Measurements from ENCODE around the gene GJB2. TPM values are rescaled to one million over a fixed set of nuclear protein-coding genes. Genes with fewer than 3 reads are reported as not detected.

Gene GJB2
- total RNA-seq, 2 experiments from 2014 or later: 0.19 to 0.25 TPM

- ChIA-PET CTCF (no interaction called here), POLR2A (no interaction called here)
- H3K4me1 ChIP-seq (ENCODE audit: insufficient read depth, low read length): no peaks in the 10 kb centered on the region
- intact Hi-C loops (cut with DNase I, micrococcal nuclease): no loop called here
- peaks cover 64% of the 10 kb centered on the region for H3K27me3 Mint-ChIP-seq
- no peak overlapping the region for H3K4me3 ChIP-seq (ENCODE audit: low read length)
- H3K9me3 ChIP-seq (ENCODE audit: control insufficient read depth in 1 of 2, insufficient read depth in 1 of 2, low read length in 2 of 2): peaks cover 0 to 6% of the 10 kb centered on the region in 2 experiments
- no peak for ATAC-seq (ENCODE audit: poor library complexity)
- H3K27ac ChIP-seq (ENCODE audit: low read depth in 1 of 2, low read length in 2 of 2): no peak overlapping the region
- no peak overlapping the region for H3K4me3 Mint-ChIP-seq
- peaks cover 7 to 13% of the 10 kb centered on the region in 2 experiments for H3K27me3 ChIP-seq (ENCODE audit: control insufficient read depth in 1 of 2, insufficient read depth in 2 of 2, low read length in 2 of 2)
- H3K27ac Mint-ChIP-seq: no peak overlapping the region
- no peaks in the 10 kb centered on the region for H3K4me1 Mint-ChIP-seq (ENCODE audit: low read depth)
- H3K36me3 Mint-ChIP-seq (ENCODE audit: low read depth): no peaks in the 10 kb centered on the region
- TF ChIP-seq CTCF (IDR thresholded peaks at IDR 0.05): no peak
- no peaks in the 10 kb centered on the region for H3K9me3 Mint-ChIP-seq
- no peak for DNase-seq
- no peaks in the 10 kb centered on the region for H3K36me3 ChIP-seq (ENCODE audit: insufficient read depth, low read length)
Measured at GRCh38 chr13:20151612-20152011, 41.1 kb downstream of the GJB2 start.

DNA sequence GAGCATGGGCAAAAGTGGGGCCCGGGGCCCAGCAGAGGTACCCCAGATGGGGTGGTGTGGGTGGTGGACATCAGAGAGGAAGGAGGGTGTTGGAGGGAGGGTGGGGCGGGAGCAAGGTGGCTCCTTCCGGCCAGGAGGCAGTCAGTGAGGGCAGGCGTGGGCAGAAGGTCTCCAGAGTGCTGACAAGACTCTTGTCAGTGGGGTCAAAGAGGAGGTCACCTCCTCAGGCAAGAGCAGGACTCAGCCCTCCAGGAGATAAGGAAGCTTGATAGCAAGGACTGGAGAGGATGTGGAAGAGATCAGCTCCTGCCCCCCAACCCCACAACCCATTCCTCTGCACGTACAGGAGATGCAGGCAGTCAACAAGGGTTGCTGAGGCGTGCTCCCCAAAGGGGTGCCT is 41.7 kb downstream of the GJB2 start:
- Mint-ChIP-seq H3K27me3 (peaks cover 65% of the 10 kb centered on the region), H3K9me3 (no peaks in the 10 kb centered on the region), H3K36me3 (ENCODE audit: low read depth) (no peaks in the 10 kb centered on the region), H3K27ac (no peak overlapping the region), H3K4me3 (no peak overlapping the region), H3K4me1 (ENCODE audit: low read depth) (no peaks in the 10 kb centered on the region)
- no peak overlapping the region for H3K27ac ChIP-seq (ENCODE audit: low read depth in 1 of 2, low read length in 2 of 2)
- peaks cover 0 to 6% of the 10 kb centered on the region in 2 experiments for H3K9me3 ChIP-seq (ENCODE audit: control insufficient read depth in 1 of 2, insufficient read depth in 1 of 2, low read length in 2 of 2)
- ATAC-seq (ENCODE audit: poor library complexity) (no peak), DNase-seq (no peak)
- no peaks in the 10 kb centered on the region for H3K36me3 ChIP-seq (ENCODE audit: insufficient read depth, low read length)
- no peak overlapping the region for H3K4me3 ChIP-seq (ENCODE audit: low read length)
- H3K4me1 ChIP-seq (ENCODE audit: insufficient read depth, low read length): no peaks in the 10 kb centered on the region
- no peak for TF ChIP-seq CTCF (IDR thresholded peaks at IDR 0.05)
- intact Hi-C loops (cut with DNase I, micrococcal nuclease): no loop called here
- peaks cover 4 to 10% of the 10 kb centered on the region in 2 experiments for H3K27me3 ChIP-seq (ENCODE audit: control insufficient read depth in 1 of 2, insufficient read depth in 2 of 2, low read length in 2 of 2)
- CTCF ChIA-PET: no interaction called here
- POLR2A ChIA-PET: no interaction called here

GRCh38 chr13:20150561-20150960 is 42.2 kb downstream of the GJB2 start:
- POLR2A ChIA-PET: no interaction called here
- no peak for TF ChIP-seq CTCF (IDR thresholded peaks at IDR 0.05)
- ATAC-seq (ENCODE audit: poor library complexity): no peak
- intact Hi-C loops (cut with DNase I, micrococcal nuclease): no loop called here
- Mint-ChIP-seq H3K9me3 (no peaks in the 10 kb centered on the region), H3K27ac (no peak overlapping the region), H3K36me3 (ENCODE audit: low read depth) (no peaks in the 10 kb centered on the region), H3K4me3 (no peak overlapping the region), H3K27me3 (peaks cover 69% of the 10 kb centered on the region), H3K4me1 (ENCODE audit: low read depth) (no peaks in the 10 kb centered on the region)
- Histone ChIP-seq H3K27me3 (ENCODE audit: control insufficient read depth in 1 of 2, insufficient read depth in 2 of 2, low read length in 2 of 2) (peaks cover 5 to 10% of the 10 kb centered on the region in 2 experiments), H3K9me3 (ENCODE audit: control insufficient read depth in 1 of 2, insufficient read depth in 1 of 2, low read length in 2 of 2) (peaks cover 0 to 6% of the 10 kb centered on the region in 2 experiments), H3K27ac (ENCODE audit: low read depth in 1 of 2, low read length in 2 of 2) (no peak overlapping the region), H3K4me3 (ENCODE audit: low read length) (no peak overlapping the region), H3K4me1 (ENCODE audit: insufficient read depth, low read length) (no peaks in the 10 kb centered on the region), H3K36me3 (ENCODE audit: insufficient read depth, low read length) (no peaks in the 10 kb centered on the region)
- CTCF ChIA-PET: no interaction called here
- no peak for DNase-seq
